Spleen (tissue), 13 donors: Measurements from ENCODE around the gene OR5F1. TPM values are rescaled to one million over a fixed set of nuclear protein-coding genes. Genes with fewer than 3 reads are reported as not detected.

Experiments
- DNase-seq: peaks from one replicate; pipeline ENCODE4 v3.0.0-alpha.2; 2020
- H3K27ac ChIP-seq, 8 donors: fragments of 200-600 bp; sonication (generic) in 7 of 8; 1 replicate in 4 of 8; 2 replicates in 4 of 8; pipeline versions ENCODE4 v1.5.0 to v1.8.0; 2016 to 2021; ENCODE audit warnings: inconsistent platforms in 4 of 8, mild to moderate bottlenecking in 4 of 8, moderate library complexity in 1 of 8
- H3K27me3 ChIP-seq, 7 donors: fragments of 200-600 bp; sonication (generic) in 6 of 7; replicated peaks in 1 of 7; 1 replicate in 4 of 7; 2 replicates in 3 of 7; pipeline versions ENCODE4 v1.5.0 to v1.8.0; 2016 to 2021; ENCODE audit warnings: inconsistent platforms in 3 of 7, mild to moderate bottlenecking in 1 of 7
- H3K36me3 ChIP-seq, 6 donors: fragments of 200-600 bp; sonication (generic) in 5 of 6; 1 replicate in 4 of 6; 2 replicates in 2 of 6; pipeline versions ENCODE4 v1.5.0 to v1.8.0; 2016 to 2021; ENCODE audit warnings: inconsistent platforms in 2 of 6
- H3K4me1 ChIP-seq, 6 donors: fragments of 200-600 bp; sonication (generic) in 5 of 6; 1 replicate in 3 of 6; 2 replicates in 3 of 6; pipeline versions ENCODE4 v1.5.0 to v1.8.0; 2016 to 2021; ENCODE audit warnings: inconsistent platforms in 3 of 6
- H3K4me3 ChIP-seq, 8 donors: fragments of 200-600 bp; sonication (generic) in 7 of 8; 1 replicate in 4 of 8; 2 replicates in 4 of 8; pipeline versions ENCODE4 v1.5.0 to v1.8.0; 2016 to 2021; ENCODE audit warnings: inconsistent platforms in 4 of 8, mild to moderate bottlenecking in 4 of 8, moderate library complexity in 2 of 8
- H3K9me3 ChIP-seq, 8 donors: fragments of 200-600 bp; sonication (generic) in 7 of 8; 1 replicate in 4 of 8; 2 replicates in 4 of 8; pipeline versions ENCODE4 v1.5.0 to v1.8.0; 2016 to 2021; ENCODE audit warnings: inconsistent platforms in 4 of 8
- CTCF ChIP-seq, 11 experiments: fragments of 200-600 bp in 7 of 11; fragments of 450-650 bp in 4 of 11; sonication (generic) in 4 of 11; IDR thresholded peaks in 8 of 11; conservative IDR thresholded peaks in 3 of 11; 1 replicate in 7 of 11; 2 replicates in 4 of 11; pipeline versions ENCODE4 v1.4.0 to v1.8.0; 2016 to 2021; ENCODE audit warnings: antibody characterized with exemption in 11 of 11, inconsistent platforms in 4 of 11, mild to moderate bottlenecking in 1 of 11
- POLR2A ChIP-seq, 3 donors: fragments of 450-650 bp; IDR thresholded peaks; one replicate each; pipeline ENCODE4 v1.5.1; 2017; ENCODE audit warnings: antibody characterized with exemption in 3 of 3, mild to moderate bottlenecking in 1 of 3
- POLR2AphosphoS5 ChIP-seq, 3 donors: sonication (generic); formaldehyde crosslinking; IDR thresholded peaks; one replicate each; pipeline ENCODE4 v1.5.1; 2017; ENCODE audit warnings: antibody characterized with exemption in 3 of 3
- WGBS, 5 donors: extraction: QIAGEN DNeasy Blood & Tissue Kit in 3 of 5; methylation state at CpG; one replicate each; pipeline versions ENCODE4 v1.1.5 to v1.1.7; 2013 to 2018; 5-methylcytosine and 5-hydroxymethylcytosine counted together
- intact Hi-C: fragments of 100-400 bp; cut with DNase I; formaldehyde crosslinking; loops from one replicate; pipeline ENCODE4 v1.15.0; 2023; ENCODE audit warnings: low total_unique reads
- long read RNA-seq, 2 donors: transcript quantifications; one replicate each; lab custom pipeline, GENCODE V29; 2026
- polyA plus RNA-seq, 3 donors: library from polyadenylated mRNA; stranded (reverse); fragments of 200-250 nt; gene quantifications; one replicate each; pipeline ENCODE4 v1.2.1, GENCODE V29; 2013
- total RNA-seq, 7 donors: library from RNA; depleted of rRNA in 3 of 7; stranded (reverse); fragments of >200 nt in 3 of 7; fragmentation: NEBNext Ultra II Directional in 4 of 7; extraction: Animal tissue kit (Norgen Biotek cat#: 25700) in 4 of 7; gene quantifications; one replicate each; pipeline versions ENCODE4 v1.1.0 to v1.2.1, GENCODE V29; 2016 to 2021
- donor health status: healthy with polysubstance abuse.
- donor health status: DM: no; HTN: no; CAD: no; lungs with moderate emphysema.
- donor health status: DM: no; HTN: no; CAD: no.
- donor health status: Bipolar disorder and iron deficiency.
- donor health status: healthy.
- donor health status: DM: no; HTN: no; CAD: no.
- donor health status: DM: yes; HTN: yes; CAD: no.

Gene OR5F1
- total RNA-seq (not detected), polyA plus RNA-seq (not detected)
- long read RNA-seq, donor 1, result 0 reads
- long read RNA-seq, donor 2, result 0 reads

GRCh38 chr11:55994525-55994924, at the start of gene OR5F1:
Gene OR5F1 (minus strand): TSS chr11:55994625. CDS start chr11:55994625, 0 bp downstream.
- Histone ChIP-seq H3K27me3 (no peaks in the 10 kb centered on the region), H3K9me3 (peaks cover 0 to 33% (median 21%) of the 10 kb centered on the region in 8 donors), H3K27ac (no peak within 1 kb of the TSS), H3K36me3 (no peaks in the 10 kb centered on the region), H3K4me3 (no peak within 1 kb of the TSS), H3K4me1 (no peaks in the 10 kb centered on the region)
- DNase-seq, result no peak
- WGBS, 5 donors, result 60 to 77% (median 71%) methylated on average over 2 of the region's 2 CpGs
- intact Hi-C loops, result no loop called here
- no peak for TF ChIP-seq POLR2A (IDR thresholded peaks at IDR 0.05)
- no peak for TF ChIP-seq POLR2AphosphoS5 (IDR thresholded peaks at IDR 0.05)
- no peak for TF ChIP-seq CTCF (IDR thresholded peaks at IDR 0.05 in 8 of 11, conservative IDR thresholded peaks at IDR 0.05 in 3 of 11)

- no peak for TF ChIP-seq CTCF (IDR thresholded peaks at IDR 0.05 in 8 of 11, conservative IDR thresholded peaks at IDR 0.05 in 3 of 11)
- no peak for TF ChIP-seq POLR2A (IDR thresholded peaks at IDR 0.05)
- TF ChIP-seq POLR2AphosphoS5 (IDR thresholded peaks at IDR 0.05), result no peak
- Histone ChIP-seq H3K36me3 (no peaks in the 10 kb centered on the region), H3K4me3 (no peak within 1 kb of the TSS), H3K27ac (no peak within 1 kb of the TSS), H3K27me3 (no peaks in the 10 kb centered on the region), H3K4me1 (no peaks in the 10 kb centered on the region), H3K9me3 (peaks cover 0 to 19% (median 3%) of the 10 kb centered on the region in 8 donors)
- intact Hi-C loops, result no loop called here
- no peak for DNase-seq
Measured at GRCh38 chr11:56027354-56027753, 32.9 kb upstream of the OR5F1 start, which contains the start of gene OR5AS1. Gene OR5AS1 (plus strand): TSS chr11:56027654. CDS start chr11:56030419, 2,765 bp downstream.

- intact Hi-C loops, result no loop called here
- H3K4me3 ChIP-seq, result no peak overlapping the region
- no peaks in the 10 kb centered on the region for H3K27me3 ChIP-seq
- H3K27ac ChIP-seq, result no peak overlapping the region
- TF ChIP-seq POLR2A (IDR thresholded peaks at IDR 0.05) (no peak), POLR2AphosphoS5 (IDR thresholded peaks at IDR 0.05) (no peak), CTCF (IDR thresholded peaks at IDR 0.05 in 8 of 11, conservative IDR thresholded peaks at IDR 0.05 in 3 of 11) (no peak)
- H3K9me3 ChIP-seq, result peaks cover 0 to 39% (median 7%) of the 10 kb centered on the region in 8 donors
- H3K4me1 ChIP-seq, result no peaks in the 10 kb centered on the region
- H3K36me3 ChIP-seq, result no peaks in the 10 kb centered on the region
- DNase-seq, result no peak
- WGBS, 5 donors, result 55 to 77% (median 59%) methylated on average over 2 of the region's 2 CpGs
Measured at GRCh38 chr11:56013805-56014204, 19.4 kb upstream of the OR5F1 start.

GRCh38 chr11:56010716-56011115, 16.3 kb upstream of the OR5F1 start:
- no peak overlapping the region for H3K4me3 ChIP-seq
- no peak for DNase-seq
- no peak for TF ChIP-seq CTCF (IDR thresholded peaks at IDR 0.05 in 8 of 11, conservative IDR thresholded peaks at IDR 0.05 in 3 of 11)
- no peak for TF ChIP-seq POLR2AphosphoS5 (IDR thresholded peaks at IDR 0.05)
- no peak for TF ChIP-seq POLR2A (IDR thresholded peaks at IDR 0.05)
- no peaks in the 10 kb centered on the region for H3K4me1 ChIP-seq
- H3K27ac ChIP-seq, result no peak overlapping the region
- no peaks in the 10 kb centered on the region for H3K27me3 ChIP-seq
- H3K9me3 ChIP-seq, result peaks cover 0 to 33% (median 11%) of the 10 kb centered on the region in 8 donors
- no peaks in the 10 kb centered on the region for H3K36me3 ChIP-seq
- intact Hi-C loops, result no loop called here
